Mesenchymal stem cell (in vitro differentiated cells and primary cell): ENCODE results near the gene HSPA12A. TPM values are rescaled to one million over a fixed set of nuclear protein-coding genes. Genes with fewer than 3 reads are reported as not detected.

Experiments
- DNase-seq: peaks from one replicate; pipeline ENCODE4 v3.0.0-alpha.2; 2013
- H2AFZ ChIP-seq: one replicate; pipeline ENCODE4 v1.6.1; 2013; ENCODE audit warnings: low read depth, mild to moderate bottlenecking, control low read depth, inconsistent platforms, low read length, moderate library complexity
- H2AK5ac ChIP-seq: 2 replicates; pipeline ENCODE4 v1.6.1; 2013; ENCODE audit warnings: low read length, moderate library complexity, mild to moderate bottlenecking, inconsistent platforms; ENCODE audit not compliant: severe bottlenecking
- H2BK120ac ChIP-seq: one replicate; pipeline ENCODE4 v1.6.1; 2013; ENCODE audit warnings: low read depth, mild to moderate bottlenecking, inconsistent platforms, low read length, moderate library complexity
- H2BK12ac ChIP-seq, 2 experiments: one replicate each; pipeline ENCODE4 v1.6.1; 2013; ENCODE audit warnings: inconsistent platforms in 2 of 2, low read length in 2 of 2, mild to moderate bottlenecking in 2 of 2, moderate library complexity in 2 of 2, control low read depth in 1 of 2
- H2BK15ac ChIP-seq: one replicate; pipeline ENCODE4 v1.6.1; 2013; ENCODE audit warnings: mild to moderate bottlenecking, low read depth, inconsistent platforms; ENCODE audit not compliant: poor library complexity, severe bottlenecking
- H2BK5ac ChIP-seq: 2 replicates; pipeline ENCODE4 v1.6.1; 2013; ENCODE audit warnings: low read depth, mild to moderate bottlenecking, low read length, control low read depth, inconsistent platforms; ENCODE audit not compliant: poor library complexity, severe bottlenecking
- H3K14ac ChIP-seq, 2 experiments: one replicate each; pipeline ENCODE4 v1.6.1; 2013; ENCODE audit warnings: inconsistent platforms in 2 of 2, low read length in 2 of 2, control low read depth in 1 of 2, mild to moderate bottlenecking in 1 of 2, moderate library complexity in 1 of 2
- H3K18ac ChIP-seq, 2 experiments: one replicate each; pipeline ENCODE4 v1.6.1; 2013; ENCODE audit warnings: inconsistent platforms in 2 of 2, low read length in 2 of 2, control low read depth in 1 of 2, low read depth in 1 of 2, mild to moderate bottlenecking in 1 of 2
- H3K23ac ChIP-seq, 2 experiments: one replicate each; pipeline ENCODE4 v1.6.1; 2013; ENCODE audit warnings: inconsistent platforms in 2 of 2, low read length in 2 of 2, mild to moderate bottlenecking in 2 of 2, moderate library complexity in 2 of 2, control low read depth in 1 of 2
- H3K27ac ChIP-seq: 2 replicates; pipeline ENCODE4 v1.5.1; 2013; ENCODE audit warnings: mild to moderate bottlenecking, moderate library complexity, low read length, control low read depth, inconsistent platforms; ENCODE audit not compliant: poor library complexity, severe bottlenecking
- H3K27me3 ChIP-seq, 2 experiments: 2 replicates each; pipeline versions ENCODE4 v1.6.1 to v1.7.0; 2013; ENCODE audit warnings: low read length in 2 of 2, mild to moderate bottlenecking in 2 of 2, moderate library complexity in 2 of 2, control low read depth in 1 of 2, inconsistent platforms in 1 of 2; ENCODE audit not compliant: control insufficient read depth in 1 of 2, insufficient read depth in 1 of 2
- H3K36me3 ChIP-seq, 2 experiments: 2 replicates each; pipeline versions ENCODE4 v1.6.1 to v1.7.0; 2013; ENCODE audit warnings: low read length in 2 of 2, control low read depth in 1 of 2, inconsistent platforms in 1 of 2, low read depth in 1 of 2, mild to moderate bottlenecking in 1 of 2; ENCODE audit not compliant: insufficient read depth in 2 of 2, control insufficient read depth in 1 of 2
- H3K4ac ChIP-seq, 2 experiments: one replicate each; pipeline ENCODE4 v1.6.1; 2013; ENCODE audit warnings: inconsistent platforms in 2 of 2, low read length in 2 of 2, mild to moderate bottlenecking in 2 of 2, moderate library complexity in 2 of 2, control low read depth in 1 of 2, low read depth in 1 of 2
- H3K4me1 ChIP-seq: 2 replicates; pipeline ENCODE4 v1.6.1; 2013; ENCODE audit warnings: low read depth, low read length, control low read depth; ENCODE audit not compliant: control insufficient read depth, insufficient read depth
- H3K4me2 ChIP-seq: 2 replicates; pipeline ENCODE4 v1.6.1; 2013; ENCODE audit warnings: low read length, mild to moderate bottlenecking, inconsistent platforms; ENCODE audit not compliant: poor library complexity, severe bottlenecking
- H3K4me3 ChIP-seq, 2 experiments: 2 replicates each; pipeline versions ENCODE4 v1.5.1 to v1.7.0; 2013; ENCODE audit warnings: low read length in 2 of 2, mild to moderate bottlenecking in 2 of 2, control low read depth in 1 of 2, low read depth in 1 of 2; ENCODE audit not compliant: insufficient read depth in 1 of 2
- H3K79me1 ChIP-seq: replicated peaks from 2 replicates; pipeline ENCODE4 v1.6.1; 2013; ENCODE audit warnings: mild to moderate bottlenecking, control low read depth, low read length, inconsistent platforms; ENCODE audit not compliant: poor library complexity, severe bottlenecking
- H3K9ac ChIP-seq: 2 replicates; pipeline ENCODE4 v1.7.0; 2013; ENCODE audit warnings: mild to moderate bottlenecking, low read length, moderate library complexity
- H3K9me3 ChIP-seq: 2 replicates; pipeline ENCODE4 v1.7.0; 2013; ENCODE audit warnings: mild to moderate bottlenecking, low read length; ENCODE audit not compliant: control insufficient read depth
- H4K8ac ChIP-seq: one replicate; pipeline ENCODE4 v1.6.1; 2013; ENCODE audit warnings: inconsistent platforms, mild to moderate bottlenecking, low read length, moderate library complexity
- H4K91ac ChIP-seq: one replicate; pipeline ENCODE4 v1.6.1; 2013; ENCODE audit warnings: mild to moderate bottlenecking, low read length, inconsistent platforms
- WGBS: methylation state at CpG from one replicate; pipeline ENCODE4 v1.1.7; 2013; ENCODE audit warnings: mixed read lengths; 5-methylcytosine and 5-hydroxymethylcytosine counted together
- polyA plus RNA-seq, 2 experiments: library from polyadenylated mRNA; stranded (reverse); fragments of 200-250 nt; gene quantifications; one replicate each; pipeline ENCODE4 v1.2.3, GENCODE V29; 2013

Gene HSPA12A, protein sequence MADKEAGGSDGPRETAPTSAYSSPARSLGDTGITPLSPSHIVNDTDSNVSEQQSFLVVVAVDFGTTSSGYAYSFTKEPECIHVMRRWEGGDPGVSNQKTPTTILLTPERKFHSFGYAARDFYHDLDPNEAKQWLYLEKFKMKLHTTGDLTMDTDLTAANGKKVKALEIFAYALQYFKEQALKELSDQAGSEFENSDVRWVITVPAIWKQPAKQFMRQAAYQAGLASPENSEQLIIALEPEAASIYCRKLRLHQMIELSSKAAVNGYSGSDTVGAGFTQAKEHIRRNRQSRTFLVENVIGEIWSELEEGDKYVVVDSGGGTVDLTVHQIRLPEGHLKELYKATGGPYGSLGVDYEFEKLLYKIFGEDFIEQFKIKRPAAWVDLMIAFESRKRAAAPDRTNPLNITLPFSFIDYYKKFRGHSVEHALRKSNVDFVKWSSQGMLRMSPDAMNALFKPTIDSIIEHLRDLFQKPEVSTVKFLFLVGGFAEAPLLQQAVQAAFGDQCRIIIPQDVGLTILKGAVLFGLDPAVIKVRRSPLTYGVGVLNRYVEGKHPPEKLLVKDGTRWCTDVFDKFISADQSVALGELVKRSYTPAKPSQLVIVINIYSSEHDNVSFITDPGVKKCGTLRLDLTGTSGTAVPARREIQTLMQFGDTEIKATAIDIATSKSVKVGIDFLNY
- 3.9 TPM for polyA plus RNA-seq (2013, experiment 1 of 2)
- polyA plus RNA-seq (2013, experiment 2 of 2) = 3.8 TPM

DNA sequence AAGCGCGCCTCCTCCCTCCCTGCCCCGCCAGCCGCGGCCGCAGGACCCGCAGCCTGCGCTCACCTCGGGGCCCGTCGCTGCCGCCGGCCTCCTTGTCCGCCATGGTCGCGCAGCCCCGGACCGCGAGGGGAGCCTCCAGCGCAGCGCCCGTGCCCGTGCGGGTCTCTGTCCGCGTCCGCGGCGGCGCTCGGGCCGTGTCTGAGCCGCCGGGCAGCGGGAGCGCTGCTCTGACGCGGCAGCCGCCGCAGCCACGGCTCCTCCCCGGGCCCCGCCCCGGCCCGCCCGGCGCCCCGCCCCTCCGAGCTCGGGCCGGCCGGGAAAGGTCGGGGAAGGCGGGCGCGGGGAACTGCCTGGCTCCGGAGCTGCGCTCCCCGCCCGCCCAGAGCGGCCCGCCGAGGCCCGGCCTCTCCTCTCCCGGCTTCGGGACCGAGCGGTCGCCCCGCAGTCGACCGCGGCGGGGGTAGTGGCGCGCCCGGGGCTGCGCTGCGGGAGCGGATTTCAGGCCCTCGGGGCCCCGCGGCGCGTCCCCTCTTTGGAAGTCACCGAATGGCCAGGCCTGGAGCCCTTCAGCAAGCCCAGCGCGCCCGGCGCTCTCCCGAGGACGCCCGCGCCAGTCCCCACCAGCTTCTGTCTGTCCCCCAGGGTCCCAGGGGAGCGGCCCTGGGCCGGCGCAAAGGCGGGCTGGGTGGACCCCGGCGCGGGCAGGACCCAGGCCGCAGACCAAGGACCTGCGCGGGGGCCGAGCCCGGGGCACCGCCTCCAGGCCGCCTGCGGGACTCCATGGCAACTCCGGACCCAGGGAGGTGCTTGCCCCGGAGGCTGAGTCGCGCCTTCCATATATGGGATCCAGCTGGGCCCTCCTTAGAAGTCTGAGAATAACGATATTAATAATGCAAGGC, at the start of gene HSPA12A:
TSS of gene HSPA12A (minus strand) at position 200 of the 899 bp plus-strand sequence. CDS start at position 103, 97 bp downstream.
- H3K4me2 ChIP-seq = peak within 1 kb of the TSS; percentile 58
- peak within 1 kb of the TSS; percentile 62 for H3K27ac ChIP-seq
- peaks cover 0 to 11% of the 10 kb centered on the region in 2 experiments for H3K36me3 ChIP-seq
- H3K9ac ChIP-seq = peak within 1 kb of the TSS; percentile 89
- peak within 1 kb of the TSS in 1 of 2 experiments; percentile 52 for H3K4ac ChIP-seq
- H2BK5ac ChIP-seq = peak within 1 kb of the TSS; percentile 97
- H3K4me1 ChIP-seq = peaks cover 34% of the 10 kb centered on the region
- H2AFZ ChIP-seq = peak within 1 kb of the TSS; percentile 54
- no peak within 1 kb of the TSS for H2BK120ac ChIP-seq
- peak within 1 kb of the TSS; percentile 82 to 98 for H3K4me3 ChIP-seq
- H3K9me3 ChIP-seq = no peaks in the 10 kb centered on the region
- no peaks in the 10 kb centered on the region for H3K27me3 ChIP-seq
- H4K91ac ChIP-seq = peak within 1 kb of the TSS; percentile 47
- H3K18ac ChIP-seq = peak within 1 kb of the TSS; percentile 71 to 75
- WGBS = under 1% methylated on average over 38 of the region's 114 CpGs
- peak; percentile 81 for DNase-seq
- H3K14ac ChIP-seq = peak within 1 kb of the TSS in 1 of 2 experiments; percentile 61
- peak within 1 kb of the TSS; percentile 13 to 57 for H3K23ac ChIP-seq
- peak within 1 kb of the TSS; percentile 50 for H2AK5ac ChIP-seq
- H2BK12ac ChIP-seq = no peak within 1 kb of the TSS
- peaks cover 7% of the 10 kb centered on the region for H3K79me1 ChIP-seq
- H2BK15ac ChIP-seq = peak within 1 kb of the TSS; percentile 71
- peak within 1 kb of the TSS; percentile 80 for H4K8ac ChIP-seq

DNA sequence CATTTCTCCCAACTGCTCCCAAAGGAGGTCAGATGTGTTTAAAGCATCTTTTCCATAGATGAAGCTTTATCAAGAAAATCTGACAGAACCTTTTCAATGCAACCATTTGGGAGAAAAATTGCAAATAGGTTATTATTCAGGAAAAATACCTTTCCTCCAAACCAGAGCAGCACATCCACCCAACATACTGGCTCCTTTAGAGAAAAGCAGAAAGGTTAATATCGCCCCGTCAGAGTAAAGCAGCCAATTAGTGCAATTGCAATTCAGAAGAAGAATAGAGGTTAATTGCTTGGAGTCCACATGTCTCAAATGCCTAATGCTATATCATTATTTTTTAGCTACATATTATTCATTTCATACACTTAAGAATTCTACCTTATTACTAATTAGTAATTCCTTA, 48.9 kb upstream of the HSPA12A start:
- H3K27ac ChIP-seq = no peak overlapping the region
- no peaks in the 10 kb centered on the region for H3K79me1 ChIP-seq
- H3K27me3 ChIP-seq = peaks cover 7 to 14% of the 10 kb centered on the region in 2 experiments
- WGBS = 70% methylated on average over 2 of the region's 2 CpGs
- H3K4me3 ChIP-seq = no peak overlapping the region
- no peak overlapping the region for H3K4me2 ChIP-seq
- H2BK12ac ChIP-seq = no peak overlapping the region
- H4K91ac ChIP-seq = no peak overlapping the region
- no peak overlapping the region for H2BK15ac ChIP-seq
- no peak overlapping the region for H3K23ac ChIP-seq
- H2AFZ ChIP-seq = no peak overlapping the region
- H3K18ac ChIP-seq = no peak overlapping the region
- no peak overlapping the region for H4K8ac ChIP-seq
- no peaks in the 10 kb centered on the region for H3K36me3 ChIP-seq
- H3K14ac ChIP-seq = no peak overlapping the region
- no peak overlapping the region for H3K9ac ChIP-seq
- H2BK120ac ChIP-seq = no peak overlapping the region
- no peak overlapping the region for H2AK5ac ChIP-seq
- no peak overlapping the region for H2BK5ac ChIP-seq
- H3K4me1 ChIP-seq = peaks cover 4% of the 10 kb centered on the region
- DNase-seq = no peak
- no peak overlapping the region for H3K4ac ChIP-seq
- H3K9me3 ChIP-seq = no peaks in the 10 kb centered on the region

DNA sequence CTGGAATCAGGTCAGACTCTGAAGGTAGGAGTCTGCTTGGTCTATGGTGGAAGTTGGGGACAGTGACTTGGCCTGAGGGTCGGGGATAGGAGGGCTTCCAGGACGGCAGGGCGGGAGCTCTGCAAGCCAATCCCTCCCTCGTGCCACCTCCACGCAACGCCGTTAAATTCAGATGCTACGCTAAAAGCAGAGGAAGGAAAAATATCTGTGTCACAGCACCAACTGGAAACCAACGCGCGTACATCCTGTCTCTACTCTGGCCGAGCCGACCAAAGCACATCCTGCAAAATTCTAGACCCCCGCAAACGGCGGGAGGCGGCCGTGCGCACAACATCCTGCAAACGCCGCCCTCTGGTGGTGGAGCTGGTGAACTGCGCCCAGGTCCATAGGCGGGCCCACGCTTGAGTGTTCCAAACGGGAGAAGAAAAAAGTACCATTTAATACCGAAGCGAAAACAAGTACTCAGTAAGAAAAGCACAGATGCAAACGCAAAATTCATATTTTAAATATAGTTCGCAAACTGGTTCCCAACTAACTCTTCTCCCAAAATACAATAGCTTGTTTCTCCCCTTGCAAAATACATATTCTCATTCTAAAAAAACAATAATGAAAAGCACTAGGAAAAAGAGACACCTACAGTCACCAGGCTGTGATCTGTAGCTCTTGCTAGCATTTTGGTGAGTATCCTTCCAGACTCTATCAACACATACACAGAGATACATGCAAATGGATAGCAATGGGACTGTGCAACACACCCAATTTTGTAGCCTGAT, 45.7 kb upstream of the HSPA12A start:
- H3K79me1 ChIP-seq = no peaks in the 10 kb centered on the region
- H3K18ac ChIP-seq = peak overlapping the region in 1 of 2 experiments; percentile 1
- peaks cover 4% of the 10 kb centered on the region in 2 experiments for H3K27me3 ChIP-seq
- no peaks in the 10 kb centered on the region for H3K36me3 ChIP-seq
- WGBS = 4% methylated on average over 27 of the region's 29 CpGs
- no peak overlapping the region for H3K27ac ChIP-seq
- peaks cover 4% of the 10 kb centered on the region for H3K4me1 ChIP-seq
- no peak overlapping the region for H2AK5ac ChIP-seq
- peak; percentile 61 for DNase-seq
- no peak overlapping the region for H3K14ac ChIP-seq
- no peak overlapping the region for H2BK5ac ChIP-seq
- peak overlapping the region; percentile 48 for H3K4me2 ChIP-seq
- no peak overlapping the region for H4K91ac ChIP-seq
- H3K4me3 ChIP-seq = peak overlapping the region in 1 of 2 experiments; percentile 76
- no peak overlapping the region for H3K4ac ChIP-seq
- H3K9me3 ChIP-seq = no peaks in the 10 kb centered on the region
- no peak overlapping the region for H2BK15ac ChIP-seq
- peak overlapping the region in 1 of 2 experiments; percentile 51 for H2BK12ac ChIP-seq
- H4K8ac ChIP-seq = peak overlapping the region; percentile 52
- H3K23ac ChIP-seq = no peak overlapping the region
- peak overlapping the region; percentile 73 for H3K9ac ChIP-seq
- H2AFZ ChIP-seq = peak overlapping the region; percentile 72
- H2BK120ac ChIP-seq = no peak overlapping the region
